ENCODE results near the gene P2RX5.

P2RX5 gene

DNA sequence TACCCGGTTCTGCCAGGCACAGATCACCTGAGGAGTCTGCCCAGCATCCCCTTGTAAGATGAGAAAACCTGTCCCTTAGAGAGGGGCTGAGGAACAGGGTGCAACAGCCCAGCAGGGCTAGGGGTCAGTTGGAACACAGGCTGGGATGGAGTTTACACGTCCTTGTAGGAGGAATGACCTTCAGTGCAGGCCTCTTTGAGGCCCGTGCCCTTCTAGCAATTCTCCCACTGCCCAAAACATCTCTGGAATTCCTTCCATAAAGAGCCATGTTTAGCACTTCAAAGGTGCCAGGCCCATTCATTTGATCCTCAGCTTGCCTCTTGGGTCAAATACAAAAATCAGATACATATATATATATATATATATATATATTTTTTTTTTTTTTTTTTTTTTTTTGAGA is 54.9 kb downstream of the P2RX5 start:
- Histone ChIP-seq H3K27me3 (ENCODE audit: control insufficient read depth, low read length) (no peaks in the 10 kb centered on the region), H3K79me2 (ENCODE audit: control insufficient read depth, low read length) (no peaks in the 10 kb centered on the region), H3K27ac (ENCODE audit: low read depth, low read length) (no peak overlapping the region), H3F3A (ENCODE audit: control insufficient read depth, insufficient read depth) (peaks cover 5% of the 10 kb centered on the region; the same call in 1 of the 2 replicates), H3K9me2 (replicated peaks; ENCODE audit: control insufficient read depth, low read length) (no peaks in the 10 kb centered on the region), H3K9me3 (ENCODE audit: control insufficient read depth, insufficient read depth, low read length) (no peaks in the 10 kb centered on the region), H3K4me2 (ENCODE audit: low read length) (no peak overlapping the region), H3K4me1 (ENCODE audit: control insufficient read depth, low read length) (peaks cover 22% of the 10 kb centered on the region), H4K20me1 (ENCODE audit: control insufficient read depth, insufficient read depth, low read depth, low read length) (no peaks in the 10 kb centered on the region), H3K4me3 (ENCODE audit: low read length) (no peak overlapping the region), H3K36me3 (ENCODE audit: control insufficient read depth, low read length) (no peaks in the 10 kb centered on the region)
- TF ChIP-seq EZH2phosphoT487 (IDR thresholded peaks at IDR 0.05; ENCODE audit: borderline replicate concordance, low read length) (no peak), CTCF (IDR thresholded peaks at IDR 0.05; ENCODE audit: low read depth, low read length, poor library complexity, severe bottlenecking) (no peak)

GRCh38 chr17:3639981-3640596 is 55.9 kb downstream of the P2RX5 start:
- no peak overlapping the region for H3K4me3 ChIP-seq (ENCODE audit: low read length)
- H3K36me3 ChIP-seq (ENCODE audit: control insufficient read depth, low read length): no peaks in the 10 kb centered on the region
- peaks cover 18% of the 10 kb centered on the region for H3K4me1 ChIP-seq (ENCODE audit: control insufficient read depth, low read length)
- H3K9me2 ChIP-seq (replicated peaks; ENCODE audit: control insufficient read depth, low read length): no peaks in the 10 kb centered on the region
- no peaks in the 10 kb centered on the region for H3K9me3 ChIP-seq (ENCODE audit: control insufficient read depth, insufficient read depth, low read length)
- TF ChIP-seq CTCF (IDR thresholded peaks at IDR 0.05; ENCODE audit: low read depth, low read length, poor library complexity, severe bottlenecking) (no peak), EZH2phosphoT487 (IDR thresholded peaks at IDR 0.05; ENCODE audit: borderline replicate concordance, low read length) (no peak)
- no peaks in the 10 kb centered on the region for H4K20me1 ChIP-seq (ENCODE audit: control insufficient read depth, insufficient read depth, low read depth, low read length)
- H3K27me3 ChIP-seq (ENCODE audit: control insufficient read depth, low read length): no peaks in the 10 kb centered on the region
- peak overlapping the region; percentile 31 for H3K4me2 ChIP-seq (ENCODE audit: low read length)
- peaks cover 5% of the 10 kb centered on the region; the same call in 1 of the 2 replicates for H3F3A ChIP-seq (ENCODE audit: control insufficient read depth, insufficient read depth)
- H3K27ac ChIP-seq (ENCODE audit: low read depth, low read length): no peak overlapping the region
- H3K79me2 ChIP-seq (ENCODE audit: control insufficient read depth, low read length): peaks cover 7% of the 10 kb centered on the region

- Histone ChIP-seq H4K20me1 (ENCODE audit: control insufficient read depth, insufficient read depth, low read depth, low read length) (no peaks in the 10 kb centered on the region), H3K79me2 (ENCODE audit: control insufficient read depth, low read length) (peaks cover 11% of the 10 kb centered on the region), H3F3A (ENCODE audit: control insufficient read depth, insufficient read depth) (peaks cover 5% of the 10 kb centered on the region; the same call in 1 of the 2 replicates), H3K4me2 (ENCODE audit: low read length) (peak overlapping the region; percentile 88), H3K9me2 (replicated peaks; ENCODE audit: control insufficient read depth, low read length) (no peaks in the 10 kb centered on the region), H3K36me3 (ENCODE audit: control insufficient read depth, low read length) (no peaks in the 10 kb centered on the region), H3K27me3 (ENCODE audit: control insufficient read depth, low read length) (no peaks in the 10 kb centered on the region), H3K4me1 (ENCODE audit: control insufficient read depth, low read length) (peaks cover 17% of the 10 kb centered on the region), H3K27ac (ENCODE audit: low read depth, low read length) (no peak overlapping the region), H3K9me3 (ENCODE audit: control insufficient read depth, insufficient read depth, low read length) (no peaks in the 10 kb centered on the region), H3K4me3 (ENCODE audit: low read length) (peak overlapping the region; percentile 87)
- TF ChIP-seq EZH2phosphoT487 (IDR thresholded peaks at IDR 0.05; ENCODE audit: borderline replicate concordance, low read length): no peak
- no peak for TF ChIP-seq CTCF (IDR thresholded peaks at IDR 0.05; ENCODE audit: low read depth, low read length, poor library complexity, severe bottlenecking)
Measured at GRCh38 chr17:3636908-3637373, 59.0 kb downstream of the P2RX5 start.

Measured in DOHH2 (cell line).